Mucosa of gallbladder (tissue), 1 donor: ENCODE results near the gene FADS2. TPM values are rescaled to one million over a fixed set of nuclear protein-coding genes. Genes with fewer than 3 reads are reported as not detected.

Experiments
- DNase-seq: peaks from one replicate; pipeline ENCODE4 v3.0.0-alpha.2; 2020; ENCODE audit warnings: low spot score
- total RNA-seq: library from RNA; stranded (reverse); gene quantifications from one replicate; pipeline ENCODE4 v1.2.1, GENCODE V29; 2021
- donor health status: DM: no; HTN: no; CAD: no.

FADS2 gene
- total RNA-seq, 1 donor from 2014 or later: 34.5 TPM

GRCh38 chr11:61887839-61888494 is 59.9 kb downstream of the FADS2 start:
- DNase-seq: peak; percentile 54

- no peak for DNase-seq
These were observed 60.5 kb downstream of the FADS2 start for GRCh38 chr11:61888590-61888989.

GRCh38 chr11:61889831-61890230 is 61.7 kb downstream of the FADS2 start:
- DNase-seq: no peak

GRCh38 chr11:61890529-61891330 is 62.6 kb downstream of the FADS2 start:
- DNase-seq: peak; percentile 22

GRCh38 chr11:61891331-61892084 is 63.4 kb downstream of the FADS2 start, which contains the start of gene FADS3:
FADS3 (minus strand) TSS chr11:61891545; CDS start chr11:61891381, 164 bp downstream.
- peak; percentile 75 for DNase-seq

- no peak for DNase-seq
These were observed 63.9 kb downstream of the FADS2 start for GRCh38 chr11:61892085-61892370.

- DNase-seq: no peak
These were observed 65.9 kb downstream of the FADS2 start for GRCh38 chr11:61893981-61894380.

- DNase-seq: no peak
These were observed 67.1 kb downstream of the FADS2 start for GRCh38 chr11:61895046-61895717.

GRCh38 chr11:61895718-61896059 is 67.6 kb downstream of the FADS2 start:
- no peak for DNase-seq

- DNase-seq: no peak
These were observed 68.7 kb downstream of the FADS2 start for GRCh38 chr11:61896665-61897386.

GRCh38 chr11:61897387-61898246 is 69.5 kb downstream of the FADS2 start:
- DNase-seq: peak; percentile 69

- DNase-seq: no peak
These were observed 70.1 kb downstream of the FADS2 start for GRCh38 chr11:61898247-61898582.

- peak; percentile 83 for DNase-seq
These were observed 71.2 kb downstream of the FADS2 start for GRCh38 chr11:61899146-61899841.

GRCh38 chr11:61900251-61900650 is 72.2 kb downstream of the FADS2 start:
- DNase-seq: no peak

- DNase-seq: no peak
These were observed 73.3 kb downstream of the FADS2 start for GRCh38 chr11:61901397-61901796.

GRCh38 chr11:61902313-61902712 is 74.2 kb downstream of the FADS2 start:
- DNase-seq: no peak

GRCh38 chr11:61903845-61904244 is 75.7 kb downstream of the FADS2 start:
- no peak for DNase-seq

GRCh38 chr11:61904539-61905048 is 76.5 kb downstream of the FADS2 start:
- DNase-seq: peak; percentile 35

GRCh38 chr11:61905067-61905696 is 77.1 kb downstream of the FADS2 start:
- no peak for DNase-seq
